Naive B cell (primary cell): ENCODE results near the gene LRFN3. TPM values are rescaled to one million over a fixed set of nuclear protein-coding genes. Genes with fewer than 3 reads are reported as not detected.
A peak's percentile ranks its signal among the peaks of the same experiment; 100 is the strongest.
"Not testable (repeated sequence)": the region's sequence is repeated elsewhere in the genome, so short reads cannot be mapped to it uniquely, and the experiment has no call there.

ENCODE experiments used
- ATAC-seq, 2 donors: fragments of 150-1000 bp; cut with Tn5 transposase; 2 replicates each; pipeline ENCODE4 v1.10.0; 2021; ENCODE audit warnings: low read depth in 2 of 2, mild to moderate bottlenecking in 2 of 2, moderate library complexity in 2 of 2
- DNase-seq: peaks from one replicate; pipeline ENCODE4 v3.0.0; 2022
- H3K27ac Mint-ChIP-seq, 6 donors: one replicate each; pipeline ENCODE4 v1.8.0; 2020 to 2022; ENCODE audit warnings: mild to moderate bottlenecking in 6 of 6, mixed read lengths in 6 of 6, moderate library complexity in 5 of 6, inconsistent platforms in 2 of 6
- H3K27me3 Mint-ChIP-seq, 3 donors: one replicate each; pipeline ENCODE4 v1.8.0; 2021 to 2022; ENCODE audit warnings: mixed read lengths in 3 of 3, mild to moderate bottlenecking in 1 of 3
- H3K36me3 Mint-ChIP-seq, 2 donors: one replicate each; pipeline ENCODE4 v1.8.0; 2020 to 2022; ENCODE audit warnings: mixed read lengths in 2 of 2, inconsistent platforms in 1 of 2, mild to moderate bottlenecking in 1 of 2
- H3K4me1 Mint-ChIP-seq, 3 donors: one replicate each; pipeline ENCODE4 v1.8.0; 2020 to 2022; ENCODE audit warnings: mixed read lengths in 3 of 3, inconsistent platforms in 1 of 3, mild to moderate bottlenecking in 1 of 3, moderate library complexity in 1 of 3
- H3K4me3 Mint-ChIP-seq, 8 donors: one replicate each; pipeline ENCODE4 v1.8.0; 2020 to 2022; ENCODE audit warnings: mild to moderate bottlenecking in 8 of 8, mixed read lengths in 8 of 8, moderate library complexity in 8 of 8, inconsistent platforms in 2 of 8
- H3K9me3 Mint-ChIP-seq, 7 donors: one replicate each; pipeline ENCODE4 v1.8.0; 2020 to 2022; ENCODE audit warnings: mixed read lengths in 7 of 7, mild to moderate bottlenecking in 5 of 7, inconsistent platforms in 2 of 7, moderate library complexity in 1 of 7
- polyA plus RNA-seq, 6 donors: library from polyadenylated mRNA; unstranded; fragments of 300-500 nt; fragmentation: Illumina TruSeq; gene quantifications; one replicate each; pipeline ENCODE4 v1.2.3, GENCODE V29; 2021; ENCODE audit warnings: low read depth in 6 of 6

The LRFN3 gene
- polyA plus RNA-seq, result under 1 TPM in 3 of 6 donors, not detected in 3; 0.12 to 0.22 (median 0.14) TPM

- Mint-ChIP-seq H3K9me3 (no peaks in the 10 kb centered on the region), H3K27ac (peak within 1 kb of the TSS in 3 of 6 donors; percentile 51 to 66 (median 59)), H3K36me3 (peaks cover 0 to 14% of the 10 kb centered on the region in 2 donors), H3K27me3 (peaks cover 22 to 41% (median 34%) of the 10 kb centered on the region in 3 donors), H3K4me1 (peaks cover 19 to 31% (median 24%) of the 10 kb centered on the region in 3 donors), H3K4me3 (peak within 1 kb of the TSS; percentile 59 to 91 (median 78))
- no peak for ATAC-seq
- no peak for DNase-seq
These were observed at the start of gene LRFN3 for GRCh38 chr19:35935911-35936737. LRFN3 (plus strand) TSS chr19:35936374; CDS start chr19:35939426, 3,052 bp downstream.

- ATAC-seq (no peak), DNase-seq (peak; percentile 5)
- H3K4me1 Mint-ChIP-seq, result peaks cover 17 to 31% (median 26%) of the 10 kb centered on the region in 3 donors
- peaks cover 0 to 3% (median 0%) of the 10 kb centered on the region in 3 donors for H3K27me3 Mint-ChIP-seq
- peak overlapping the region in 4 of 6 donors; percentile 35 to 100 (median 74) for H3K27ac Mint-ChIP-seq
- peaks cover 23 to 53% of the 10 kb centered on the region in 2 donors for H3K36me3 Mint-ChIP-seq
- H3K4me3 Mint-ChIP-seq, result peak overlapping the region in 2 of 8 donors; percentile 15 to 69
- no peaks in the 10 kb centered on the region for H3K9me3 Mint-ChIP-seq
These were observed 49.0 kb upstream of the LRFN3 start for GRCh38 chr19:35887197-35887596.

GRCh38 chr19:35888398-35888797 is 47.8 kb upstream of the LRFN3 start:
- H3K36me3 Mint-ChIP-seq, result peaks cover 27 to 64% of the 10 kb centered on the region in 2 donors
- peaks cover 0 to 3% (median 0%) of the 10 kb centered on the region in 3 donors for H3K27me3 Mint-ChIP-seq
- H3K27ac Mint-ChIP-seq, result peak overlapping the region; percentile 64 to 100 (median 92)
- peaks cover 20 to 30% (median 21%) of the 10 kb centered on the region in 3 donors for H3K4me1 Mint-ChIP-seq
- no peak for DNase-seq
- peak overlapping the region in 3 of 8 donors; percentile 37 to 69 (median 54) for H3K4me3 Mint-ChIP-seq
- ATAC-seq, result no peak
- no peaks in the 10 kb centered on the region for H3K9me3 Mint-ChIP-seq

GRCh38 chr19:35889370-35890112 is 46.6 kb upstream of the LRFN3 start:
- H3K27ac Mint-ChIP-seq, result peak overlapping the region; percentile 39 to 100 (median 80)
- no peaks in the 10 kb centered on the region for H3K9me3 Mint-ChIP-seq
- H3K4me1 Mint-ChIP-seq, result peaks cover 15 to 29% (median 21%) of the 10 kb centered on the region in 3 donors
- H3K27me3 Mint-ChIP-seq, result peaks cover 0 to 3% (median 0%) of the 10 kb centered on the region in 3 donors
- H3K36me3 Mint-ChIP-seq, result peaks cover 27 to 64% of the 10 kb centered on the region in 2 donors
- ATAC-seq (peak in 1 of 2 donors; percentile 4), DNase-seq (peak; percentile 29)
- H3K4me3 Mint-ChIP-seq, result peak overlapping the region in 3 of 8 donors; percentile 48 to 76 (median 49)

- Mint-ChIP-seq H3K27ac (peak overlapping the region in 5 of 6 donors; percentile 62 to 100 (median 85)), H3K27me3 (peaks cover 0 to 3% (median 0%) of the 10 kb centered on the region in 3 donors), H3K36me3 (peaks cover 27 to 63% of the 10 kb centered on the region in 2 donors), H3K4me3 (peak overlapping the region in 5 of 8 donors; percentile 47 to 76 (median 50)), H3K9me3 (no peaks in the 10 kb centered on the region), H3K4me1 (peaks cover 13 to 26% (median 22%) of the 10 kb centered on the region in 3 donors)
- DNase-seq (peak; percentile 3), ATAC-seq (peak in 1 of 2 donors; percentile 2)
These were observed 46.0 kb upstream of the LRFN3 start for GRCh38 chr19:35890113-35890650.

- Mint-ChIP-seq H3K27ac (peak overlapping the region in 4 of 6 donors; percentile 7 to 100 (median 76)), H3K36me3 (peaks cover 25 to 63% of the 10 kb centered on the region in 2 donors), H3K4me1 (peaks cover 21 to 33% (median 27%) of the 10 kb centered on the region in 3 donors), H3K4me3 (peak overlapping the region in 1 of 8 donors; percentile 34)
- ATAC-seq, H3K9me3 Mint-ChIP-seq, H3K27me3 Mint-ChIP-seq: not testable (repeated sequence)
- peak; percentile 6 for DNase-seq
These were observed 44.4 kb upstream of the LRFN3 start for GRCh38 chr19:35891819-35892218.

- Mint-ChIP-seq H3K4me3 (peak overlapping the region in 3 of 8 donors; percentile 15 to 74 (median 15)), H3K27me3 (peaks cover 0 to 3% (median 0%) of the 10 kb centered on the region in 3 donors), H3K9me3 (no peaks in the 10 kb centered on the region), H3K4me1 (peaks cover 27 to 40% (median 28%) of the 10 kb centered on the region in 3 donors), H3K36me3 (peaks cover 10 to 39% of the 10 kb centered on the region in 2 donors), H3K27ac (peak overlapping the region in 5 of 6 donors; percentile 42 to 100 (median 65))
- ATAC-seq, result no peak
- DNase-seq, result peak; percentile 20
These were observed 41.8 kb upstream of the LRFN3 start for GRCh38 chr19:35894342-35894741.

GRCh38 chr19:35895911-35896642 is 40.1 kb upstream of the LRFN3 start:
- peak overlapping the region in 7 of 8 donors; percentile 15 to 74 (median 52) for H3K4me3 Mint-ChIP-seq
- peaks cover 36 to 45% (median 42%) of the 10 kb centered on the region in 3 donors for H3K4me1 Mint-ChIP-seq
- H3K27me3 Mint-ChIP-seq, result peaks cover 0 to under 1% (median 0%) of the 10 kb centered on the region in 3 donors
- no peaks in the 10 kb centered on the region for H3K9me3 Mint-ChIP-seq
- ATAC-seq (no peak), DNase-seq (peak; percentile 21)
- H3K27ac Mint-ChIP-seq, result peak overlapping the region; percentile 33 to 100 (median 87)
- H3K36me3 Mint-ChIP-seq, result peaks cover 7 to 22% of the 10 kb centered on the region in 2 donors

- peak; percentile 9 for DNase-seq
- no peak for ATAC-seq
- no peaks in the 10 kb centered on the region for H3K27me3 Mint-ChIP-seq
- no peaks in the 10 kb centered on the region for H3K9me3 Mint-ChIP-seq
- peaks cover 37 to 50% (median 44%) of the 10 kb centered on the region in 3 donors for H3K4me1 Mint-ChIP-seq
- H3K4me3 Mint-ChIP-seq, result peak overlapping the region in 5 of 8 donors; percentile 15 to 74 (median 52)
- peak overlapping the region; percentile 44 to 100 (median 87) for H3K27ac Mint-ChIP-seq
- H3K36me3 Mint-ChIP-seq, result peaks cover 4 to 21% of the 10 kb centered on the region in 2 donors
These were observed 39.5 kb upstream of the LRFN3 start for GRCh38 chr19:35896643-35897040.

- ATAC-seq (no peak), DNase-seq (no peak)
- Mint-ChIP-seq H3K9me3 (no peaks in the 10 kb centered on the region), H3K27ac (peak overlapping the region; percentile 86 to 100 (median 100)), H3K27me3 (no peaks in the 10 kb centered on the region), H3K4me3 (peak overlapping the region; percentile 69 to 99 (median 98)), H3K4me1 (peaks cover 45 to 63% (median 51%) of the 10 kb centered on the region in 3 donors), H3K36me3 (peaks cover 0 to 14% of the 10 kb centered on the region in 2 donors)
These were observed 38.3 kb upstream of the LRFN3 start for GRCh38 chr19:35897706-35898451.

GRCh38 chr19:35898499-35898809 is 37.7 kb upstream of the LRFN3 start:
- no peak for DNase-seq
- no peak for ATAC-seq
- H3K36me3 Mint-ChIP-seq, result peaks cover 0 to 9% of the 10 kb centered on the region in 2 donors
- H3K4me1 Mint-ChIP-seq, result peaks cover 51 to 66% (median 56%) of the 10 kb centered on the region in 3 donors
- H3K27ac Mint-ChIP-seq, result peak overlapping the region; percentile 99 to 100 (median 100)
- H3K9me3 Mint-ChIP-seq, result peaks cover 0 to 2% (median 0%) of the 10 kb centered on the region in 7 donors
- peak overlapping the region; percentile 74 to 99 (median 98) for H3K4me3 Mint-ChIP-seq
- no peaks in the 10 kb centered on the region for H3K27me3 Mint-ChIP-seq
